H1 (cell line): Measurements from ENCODE around the gene NUBPL. TPM values are rescaled to one million over a fixed set of nuclear protein-coding genes. Genes with fewer than 3 reads are reported as not detected.

Experiments
- CTCF ChIA-PET: fragments of 300-600 bp; sonication (Branson Sonifier 250); formaldehyde crosslinking; loops from one replicate; lab custom pipeline; 2021; ENCODE audit not compliant: partially characterized antibody; lab: Charles Lee
- POLR2A ChIA-PET: fragments of 300-600 bp; sonication (Branson Sonifier 250); formaldehyde crosslinking; loops from one replicate; lab custom pipeline; 2021; ENCODE audit warnings: inconsistent platforms; ENCODE audit not compliant: partially characterized antibody; lab: Charles Lee
- DNase-seq, 2 experiments: peaks; one replicate each; pipeline versions ENCODE4 v3.0.0 to v3.0.0-alpha.2; 2010 to 2022; ENCODE audit warnings: low spot score in 2 of 2, low read depth in 1 of 2, mixed read lengths in 1 of 2
- FAIRE-seq: peaks from 2 replicates; lab custom pipeline; 2011; peaks lifted over from hg19 to GRCh38; lab: Jason Lieb, UNC
- H2AFZ ChIP-seq: 2 replicates; pipeline ENCODE4 v1.8.1; 2012; ENCODE audit warnings: low read length, inconsistent platforms
- H2AK5ac ChIP-seq: 2 replicates; pipeline ENCODE4 v1.6.1; 2013; ENCODE audit warnings: low read depth, low read length
- H2BK120ac ChIP-seq: replicated peaks from 2 replicates; pipeline ENCODE3; 2013; ENCODE audit warnings: low read depth, low read length, inconsistent platforms
- H2BK12ac ChIP-seq: 2 replicates; pipeline ENCODE4 v1.6.1; 2013; ENCODE audit warnings: low read depth, low read length
- H2BK15ac ChIP-seq: 2 replicates; pipeline ENCODE4 v1.6.1; 2013; ENCODE audit warnings: low read length
- H2BK20ac ChIP-seq: 2 replicates; pipeline ENCODE4 v1.6.1; 2013; ENCODE audit warnings: low read length
- H2BK5ac ChIP-seq: 2 replicates; pipeline ENCODE4 v1.6.1; 2013; ENCODE audit warnings: low read depth, low read length
- H3K14ac ChIP-seq: 2 replicates; pipeline ENCODE4 v1.6.1; 2013; ENCODE audit warnings: inconsistent platforms; ENCODE audit not compliant: insufficient read length
- H3K18ac ChIP-seq: 2 replicates; pipeline ENCODE4 v1.6.1; 2013; ENCODE audit warnings: low read length; ENCODE audit errors: extremely low read depth
- H3K23ac ChIP-seq: 2 replicates; pipeline ENCODE4 v1.6.1; 2013; ENCODE audit warnings: inconsistent platforms; ENCODE audit not compliant: insufficient read length
- H3K23me2 ChIP-seq: 2 replicates; pipeline ENCODE4 v1.6.1; 2013; ENCODE audit warnings: low read depth, low read length
- H3K27ac ChIP-seq: 2 replicates; pipeline ENCODE4 v1.6.1; 2011; ENCODE audit warnings: low read depth, low read length, inconsistent platforms
- H3K27me3 ChIP-seq, 4 experiments: replicated peaks in 1 of 4; 1 replicate in 1 of 4; 2 replicates in 3 of 4; pipeline versions ENCODE4 v1.6.1 to v1.8.1; 2011 to 2013; ENCODE audit warnings: low read length in 3 of 4, mild to moderate bottlenecking in 3 of 4, inconsistent platforms in 2 of 4, mixed read lengths in 2 of 4, moderate library complexity in 1 of 4; ENCODE audit not compliant: control insufficient read depth in 3 of 4, insufficient read depth in 3 of 4; ENCODE audit errors: extremely low read depth in 1 of 4
- H3K36me3 ChIP-seq, 4 experiments: 2 replicates each; pipeline versions ENCODE4 v1.6.1 to v1.8.1; 2011 to 2013; ENCODE audit warnings: mild to moderate bottlenecking in 4 of 4, low read length in 3 of 4, moderate library complexity in 2 of 4, control low read depth in 1 of 4, inconsistent platforms in 1 of 4; ENCODE audit not compliant: insufficient read depth in 4 of 4, control insufficient read depth in 2 of 4
- H3K4ac ChIP-seq: replicated peaks from 2 replicates; pipeline ENCODE3; 2013; ENCODE audit warnings: low read length, low read depth, mixed read lengths, inconsistent platforms; ENCODE audit not compliant: insufficient read length
- H3K4me1 ChIP-seq, 4 experiments: replicated peaks in 1 of 4; 1 replicate in 1 of 4; 2 replicates in 3 of 4; pipeline versions ENCODE4 v1.6.1 to v1.8.1; 2011 to 2013; ENCODE audit warnings: low read length in 3 of 4, inconsistent platforms in 2 of 4, mixed read lengths in 1 of 4; ENCODE audit not compliant: insufficient read depth in 4 of 4, control insufficient read depth in 3 of 4
- H3K4me2 ChIP-seq, 2 experiments: 2 replicates each; pipeline versions ENCODE4 v1.6.1 to v1.8.1; 2011 to 2013; ENCODE audit warnings: low read depth in 2 of 2, low read length in 2 of 2, control low read depth in 1 of 2, inconsistent platforms in 1 of 2, mild to moderate bottlenecking in 1 of 2; ENCODE audit not compliant: insufficient read depth in 1 of 2
- H3K4me3 ChIP-seq, 4 experiments: fragments of 200-600, 300-600 bp in 1 of 4; sonication (generic), shearing (Covaris generic), sonication (Bioruptor Twin) in 1 of 4; 2 replicates each; pipeline versions ENCODE4 v1.5.1 to v1.8.1; 2011 to 2016; ENCODE audit warnings: low read length in 4 of 4, low read depth in 3 of 4, control low read depth in 2 of 4, inconsistent platforms in 2 of 4, mild to moderate bottlenecking in 2 of 4, mixed read lengths in 1 of 4, moderate library complexity in 1 of 4; ENCODE audit not compliant: insufficient read depth in 2 of 4; ENCODE audit errors: extremely low read depth in 1 of 4
- H3K56ac ChIP-seq: replicated peaks from 2 replicates; pipeline ENCODE3; 2013; ENCODE audit warnings: low read depth, mild to moderate bottlenecking, mixed read lengths, low read length, inconsistent platforms; ENCODE audit not compliant: insufficient read length
- H3K79me1 ChIP-seq: 2 replicates; pipeline ENCODE4 v1.6.1; 2013; ENCODE audit warnings: low read depth, low read length, control low read depth
- H3K79me2 ChIP-seq, 2 experiments: 2 replicates each; pipeline versions ENCODE4 v1.6.1 to v1.8.1; 2012 to 2013; ENCODE audit warnings: low read length in 2 of 2, mild to moderate bottlenecking in 2 of 2, inconsistent platforms in 1 of 2; ENCODE audit not compliant: insufficient read depth in 2 of 2, control insufficient read depth in 1 of 2
- H3K9ac ChIP-seq, 4 experiments: replicated peaks in 1 of 4; 1 replicate in 1 of 4; 2 replicates in 3 of 4; pipeline versions ENCODE4 v1.6.1 to v1.8.1; 2011 to 2013; ENCODE audit warnings: low read depth in 3 of 4, low read length in 3 of 4, control low read depth in 2 of 4, mild to moderate bottlenecking in 2 of 4, moderate library complexity in 2 of 4, inconsistent platforms in 1 of 4; ENCODE audit errors: extremely low read depth in 1 of 4
- H3K9me3 ChIP-seq, 2 experiments: 2 replicates each; pipeline versions ENCODE4 v1.6.1 to v1.8.1; 2012 to 2013; ENCODE audit warnings: mild to moderate bottlenecking in 2 of 2, moderate library complexity in 2 of 2, control low read depth in 1 of 2, inconsistent platforms in 1 of 2, low read depth in 1 of 2, low read length in 1 of 2, mixed read lengths in 1 of 2; ENCODE audit not compliant: insufficient read depth in 2 of 2
- H4K20me1 ChIP-seq, 2 experiments: replicated peaks in 1 of 2; 2 replicates each; pipeline versions ENCODE3 to v1.8.1; 2011 to 2013; ENCODE audit warnings: inconsistent platforms in 2 of 2, low read length in 2 of 2, mild to moderate bottlenecking in 1 of 2; ENCODE audit not compliant: insufficient read depth in 2 of 2, control insufficient read depth in 1 of 2
- H4K5ac ChIP-seq: 2 replicates; pipeline ENCODE4 v1.6.1; 2013; ENCODE audit warnings: low read length, low read depth, mixed read lengths, inconsistent platforms; ENCODE audit not compliant: insufficient read length
- H4K8ac ChIP-seq: 2 replicates; pipeline ENCODE4 v1.8.0; 2013; ENCODE audit warnings: mild to moderate bottlenecking, moderate library complexity, low read length, inconsistent platforms; ENCODE audit not compliant: insufficient read depth; ENCODE audit errors: extremely low read depth
- H4K91ac ChIP-seq: replicated peaks from 2 replicates; pipeline ENCODE3; 2013; ENCODE audit warnings: low read length, mixed read lengths, inconsistent platforms; ENCODE audit not compliant: insufficient read length
- FOSL1 ChIP-seq: IDR thresholded peaks from 2 replicates; pipeline ENCODE4 v1.6.1; 2011; ENCODE audit warnings: mild to moderate bottlenecking, low read depth, low read length, moderate library complexity; ENCODE audit not compliant: insufficient read depth
- KDM4A ChIP-seq: IDR thresholded peaks from one replicate; pipeline ENCODE4 v1.7.1; 2012; ENCODE audit warnings: low read depth, mild to moderate bottlenecking, moderate library complexity, low read length, inconsistent platforms; ENCODE audit not compliant: severe bottlenecking
- POLR2A ChIP-seq, 2 experiments: IDR thresholded peaks; 1 replicate in 1 of 2; 2 replicates in 1 of 2; pipeline ENCODE4 v1.6.1; 2011; ENCODE audit warnings: low read depth in 2 of 2, low read length in 2 of 2, mild to moderate bottlenecking in 2 of 2; ENCODE audit errors: control extremely low read depth in 1 of 2
- POU5F1 ChIP-seq: IDR thresholded peaks from 2 replicates; pipeline ENCODE4 v1.6.1; 2011; ENCODE audit warnings: low read depth, mild to moderate bottlenecking, low read length, moderate library complexity
- SP4 ChIP-seq: IDR thresholded peaks from 2 replicates; pipeline ENCODE4 v1.6.1; 2012; ENCODE audit warnings: low read length, inconsistent platforms
- WGBS, 2 experiments: shearing (Covaris generic) in 1 of 2; methylation state at CpG; one replicate each; pipeline versions ENCODE4 v1.1.6 to v1.1.7; 2013 to 2015; ENCODE audit warnings: low lambda C conversion rate in 2 of 2, mixed read lengths in 2 of 2, inconsistent platforms in 1 of 2, low coverage in 1 of 2, missing lambda C conversion rate in 1 of 2; ENCODE audit not compliant: insufficient replicate concordance in 2 of 2, insufficient coverage in 1 of 2, insufficient read length in 1 of 2; ENCODE audit errors: extremely low coverage in 1 of 2, missing lambda C conversion rate in 1 of 2; 5-methylcytosine and 5-hydroxymethylcytosine counted together
- polyA plus RNA-seq, 7 experiments: library from polyadenylated mRNA; depleted of rRNA in 3 of 7; stranded (reverse) in 5 of 7; unstranded in 2 of 7; fragments of >200 nt in 5 of 7; fragments of 200-250 nt in 2 of 7; gene quantifications; 1 replicate in 5 of 7; 2 replicates in 1 of 7; 4 replicates in 1 of 7; pipeline versions ENCODE4 v1.2.1 to v1.2.3, GENCODE V29; 2011 to 2013; ENCODE audit warnings: missing spikeins in 2 of 7, mixed read lengths in 2 of 7
- total RNA-seq: library from RNA; stranded (reverse); fragmentation: NEBNext Ultra II Directional; extraction: Animal tissue kit (Norgen Biotek cat#: 25700); gene quantifications from 2 replicates; pipeline ENCODE4 v1.2.1, GENCODE V29; 2021

Gene NUBPL
- total and polyA plus RNA-seq, 2 of the 8 experiments (the other 6 are each of a cell fraction or from before 2014, with no cell fraction given), result 1.6 to 6.8 TPM

DNA sequence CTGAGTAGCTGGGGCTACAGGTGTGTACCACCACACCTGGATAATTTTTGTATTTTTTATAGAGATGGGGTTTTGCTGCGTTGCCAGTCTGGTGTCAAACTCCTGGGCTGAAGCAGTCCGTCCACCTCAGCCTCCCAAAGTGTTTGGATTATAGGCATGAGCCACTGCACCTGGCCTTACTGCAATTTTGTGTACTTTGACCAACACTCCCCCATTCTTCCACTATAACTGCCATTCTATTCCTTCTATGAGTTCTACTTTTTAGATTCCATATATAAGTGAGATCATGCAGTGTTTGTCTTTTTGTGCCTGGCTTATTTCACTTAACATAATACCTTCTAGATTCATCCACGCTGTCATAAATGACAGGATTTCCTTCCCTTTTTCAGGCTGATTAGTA is 199.1 kb downstream of the NUBPL start:
- H3K27ac ChIP-seq, result no peak overlapping the region
- H3K14ac ChIP-seq, result no peak overlapping the region
- no peak overlapping the region for H2AK5ac ChIP-seq
- no peak overlapping the region for H4K91ac ChIP-seq
- WGBS, 2 experiments, result 52% methylated on average over 3 of the region's 3 CpGs; no CpG with 5 or more reads in 1 of the 2 experiments
- H4K20me1 ChIP-seq, result no peaks in the 10 kb centered on the region
- no peaks in the 10 kb centered on the region for H3K4me1 ChIP-seq
- no peaks in the 10 kb centered on the region for H3K23me2 ChIP-seq
- TF ChIP-seq SP4 (no peak), POU5F1 (no peak), KDM4A (no peak), POLR2A (IDR thresholded peaks at IDR 0.05; ENCODE audit: control extremely low read depth in 1 of 2, low read depth in 2 of 2, low read length in 2 of 2) (no peak), FOSL1 (no peak)
- no peaks in the 10 kb centered on the region for H3K36me3 ChIP-seq
- no peaks in the 10 kb centered on the region for H3K79me1 ChIP-seq
- H3K4ac ChIP-seq, result no peak overlapping the region
- no peak overlapping the region for H3K18ac ChIP-seq
- peaks cover 5 to 6% of the 10 kb centered on the region in 2 experiments; a peak in 2 of 4 replicates for H3K9me3 ChIP-seq
- FAIRE-seq (no peak), DNase-seq (no peak)
- H3K56ac ChIP-seq, result no peak overlapping the region
- H4K8ac ChIP-seq, result no peak overlapping the region
- no peaks in the 10 kb centered on the region for H3K79me2 ChIP-seq
- H2BK20ac ChIP-seq, result no peak overlapping the region
- H3K9ac ChIP-seq, result no peak overlapping the region
- CTCF ChIA-PET, result interaction anchor here (0.7 to 1.5 kb wide), 2 partner anchors 14 to 326 kb away, joined by 3 to 4 read pairs; no protein-coding TSS in a partner anchor
- no peak overlapping the region for H2BK15ac ChIP-seq
- H3K4me3 ChIP-seq, result no peak overlapping the region
- no peak overlapping the region for H3K23ac ChIP-seq
- H2BK120ac ChIP-seq, result no peak overlapping the region
- POLR2A ChIA-PET, result no interaction called here
- no peak overlapping the region for H2AFZ ChIP-seq
- no peak overlapping the region for H4K5ac ChIP-seq
- no peak overlapping the region for H2BK12ac ChIP-seq
- no peak overlapping the region for H2BK5ac ChIP-seq
- H3K4me2 ChIP-seq, result no peak overlapping the region
- H3K27me3 ChIP-seq, result no peaks in the 10 kb centered on the region
